Calu3 (cell line): ENCODE data around the gene ZEB2. TPM values are rescaled to one million over a fixed set of nuclear protein-coding genes. Genes with fewer than 3 reads are reported as not detected.

Experiments
- BruUV-seq: library from RNA; stranded (reverse); fragments of 400-500 nt; replicated peaks from 2 replicates; lab custom pipeline; 2021; lab: Mats Ljungman, UMichigan
- CTCF ChIA-PET: fragments of 300-600 bp; sonication (Branson Sonifier 250); formaldehyde crosslinking; loops from one replicate; lab custom pipeline; 2022; ENCODE audit warnings: antibody characterized with exemption; lab: Charles Lee
- DNase-seq: peaks from one replicate; pipeline ENCODE4 v3.0.0; 2022
- H3K27ac Mint-ChIP-seq: one replicate; pipeline ENCODE4 v1.8.0; 2022; ENCODE audit warnings: mixed read lengths; ENCODE audit not compliant: unreplicated experiment
- H3K27me3 Mint-ChIP-seq: one replicate; pipeline ENCODE4 v1.8.0; 2022; ENCODE audit warnings: mixed read lengths; ENCODE audit not compliant: unreplicated experiment
- H3K36me3 Mint-ChIP-seq: one replicate; pipeline ENCODE4 v1.8.0; 2022; ENCODE audit warnings: mild to moderate bottlenecking, moderate library complexity, mixed read lengths; ENCODE audit not compliant: insufficient read depth, unreplicated experiment
- H3K4me1 Mint-ChIP-seq: one replicate; pipeline ENCODE4 v1.8.0; 2022; ENCODE audit warnings: mild to moderate bottlenecking, low read depth, mixed read lengths; ENCODE audit not compliant: unreplicated experiment
- H3K4me3 Mint-ChIP-seq: one replicate; pipeline ENCODE4 v1.8.0; 2022; ENCODE audit warnings: mild to moderate bottlenecking, low read depth, moderate library complexity, mixed read lengths; ENCODE audit not compliant: unreplicated experiment
- H3K9me3 Mint-ChIP-seq: one replicate; pipeline ENCODE4 v1.8.0; 2022; ENCODE audit warnings: low read depth, mixed read lengths; ENCODE audit not compliant: unreplicated experiment
- CTCF ChIP-seq: fragments of 200-600 bp; IDR thresholded peaks from one replicate; pipeline ENCODE4 v1.8.0; 2022; ENCODE audit warnings: antibody characterized with exemption; ENCODE audit not compliant: unreplicated experiment
- intact Hi-C: fragments of 100-400 bp; cut with micrococcal nuclease; formaldehyde crosslinking; loops from one replicate; pipeline ENCODE4 v1.10.0; 2022; ENCODE audit not compliant: unreplicated experiment
- total RNA-seq: library from RNA; stranded (reverse); gene quantifications from 2 replicates; pipeline ENCODE4 v1.2.3, GENCODE V29; 2022

Gene ZEB2
- total RNA-seq, 1 experiment from 2014 or later, result 0.97 TPM

- CTCF ChIA-PET, result no interaction called here
- no peak for DNase-seq
- H3K27ac Mint-ChIP-seq, result no peak overlapping the region
- intact Hi-C loops, result no loop called here
- BruUV-seq, result no TSS peak
- H3K36me3 Mint-ChIP-seq, result no peaks in the 10 kb centered on the region
- TF ChIP-seq CTCF, result no peak
- no peaks in the 10 kb centered on the region for H3K27me3 Mint-ChIP-seq
- H3K4me1 Mint-ChIP-seq, result no peaks in the 10 kb centered on the region
- no peak overlapping the region for H3K4me3 Mint-ChIP-seq
- H3K9me3 Mint-ChIP-seq, result no peaks in the 10 kb centered on the region
Measured at GRCh38 chr2:144505245-144505831, 14.6 kb downstream of the ZEB2 start.

GRCh38 chr2:144504218-144504641 is 15.7 kb downstream of the ZEB2 start:
- no peaks in the 10 kb centered on the region for H3K36me3 Mint-ChIP-seq
- no peaks in the 10 kb centered on the region for H3K27me3 Mint-ChIP-seq
- DNase-seq, result no peak
- TF ChIP-seq CTCF, result no peak
- CTCF ChIA-PET, result interaction anchor here (1.1 kb wide), 1 partner anchor 208 kb away, joined by 4 read pairs; no protein-coding TSS in a partner anchor
- H3K4me1 Mint-ChIP-seq, result no peaks in the 10 kb centered on the region
- H3K27ac Mint-ChIP-seq, result no peak overlapping the region
- intact Hi-C loops, result no loop called here
- no TSS peak for BruUV-seq
- no peak overlapping the region for H3K4me3 Mint-ChIP-seq
- H3K9me3 Mint-ChIP-seq, result no peaks in the 10 kb centered on the region

DNA sequence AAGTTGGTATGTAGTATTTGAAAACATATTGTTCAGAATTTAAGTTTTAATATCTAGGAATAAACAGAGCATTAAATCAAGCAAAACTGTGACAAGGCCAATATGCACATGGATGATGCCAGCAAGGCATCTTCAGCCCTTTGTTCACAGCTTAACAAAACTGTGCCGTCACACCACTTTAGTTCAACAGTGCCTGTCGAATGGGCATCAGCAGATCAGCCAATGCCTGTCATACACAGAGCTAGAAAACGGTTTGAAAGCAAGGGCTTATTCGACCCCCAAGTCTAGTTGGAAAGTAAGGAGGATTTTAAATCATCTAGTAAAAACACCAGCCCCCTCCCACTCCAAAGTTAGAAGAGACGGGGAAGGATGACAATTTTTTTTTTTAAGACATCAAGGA is 16.7 kb downstream of the ZEB2 start:
- no peaks in the 10 kb centered on the region for H3K36me3 Mint-ChIP-seq
- H3K27me3 Mint-ChIP-seq, result no peaks in the 10 kb centered on the region
- H3K4me3 Mint-ChIP-seq, result no peak overlapping the region
- H3K9me3 Mint-ChIP-seq, result no peaks in the 10 kb centered on the region
- DNase-seq, result no peak
- no peaks in the 10 kb centered on the region for H3K4me1 Mint-ChIP-seq
- H3K27ac Mint-ChIP-seq, result no peak overlapping the region
- intact Hi-C loops, result no loop called here
- CTCF ChIA-PET, result no interaction called here
- BruUV-seq, result no TSS peak
- TF ChIP-seq CTCF, result no peak

GRCh38 chr2:144502369-144502768 is 17.6 kb downstream of the ZEB2 start:
- Mint-ChIP-seq H3K27me3 (no peaks in the 10 kb centered on the region), H3K27ac (no peak overlapping the region), H3K4me3 (no peak overlapping the region), H3K9me3 (no peaks in the 10 kb centered on the region), H3K4me1 (no peaks in the 10 kb centered on the region), H3K36me3 (no peaks in the 10 kb centered on the region)
- TF ChIP-seq CTCF, result no peak
- CTCF ChIA-PET, result interaction anchor here (0.7 kb wide), 1 partner anchor 486 kb away, joined by 3 read pairs; no protein-coding TSS in a partner anchor
- no TSS peak for BruUV-seq
- intact Hi-C loops, result no loop called here
- no peak for DNase-seq
